Pancreas (tissue), 10 donors: ENCODE results near the gene CCDC78. TPM values are rescaled to one million over a fixed set of nuclear protein-coding genes. Genes with fewer than 3 reads are reported as not detected.

ENCODE experiments used
- ATAC-seq, 4 donors: fragments of 200-7000 bp; cut with Tn5 transposase; one replicate each; pipeline versions ENCODE4 v1.8.0 to v1.9.1; 2020; ENCODE audit warnings: mild to moderate bottlenecking in 4 of 4, moderate library complexity in 4 of 4
- DNase-seq, 6 donors: peaks; one replicate each; pipeline ENCODE4 v3.0.0-alpha.2; 2020
- FAIRE-seq: peaks from 2 replicates; lab custom pipeline; 2012; peaks lifted over from hg19 to GRCh38; lab: Jason Lieb, UNC
- H3K27ac ChIP-seq, 4 donors: fragments of 200-600 bp; sonication (generic); 1 replicate in 3 of 4; 2 replicates in 1 of 4; pipeline versions ENCODE4 v1.5.0 to v1.8.0; 2020
- H3K27me3 ChIP-seq, 4 donors: fragments of 200-600 bp; one replicate each; pipeline ENCODE4 v1.8.0; 2021
- H3K36me3 ChIP-seq, 3 donors: fragments of 200-600 bp; sonication (generic) in 1 of 3; one replicate each; pipeline versions ENCODE4 v1.5.0 to v1.8.0; 2020 to 2021
- H3K4me1 ChIP-seq, 3 donors: fragments of 200-600 bp; one replicate each; pipeline ENCODE4 v1.8.0; 2021
- H3K4me3 ChIP-seq, 4 donors: fragments of 200-600 bp; sonication (generic) in 2 of 4; one replicate each; pipeline versions ENCODE4 v1.5.0 to v1.8.0; 2020 to 2021
- H3K9me3 ChIP-seq, 4 donors: fragments of 200-600 bp; one replicate each; pipeline ENCODE4 v1.8.0; 2021
- WGBS, 2 donors: extraction: QIAGEN DNeasy Blood & Tissue Kit; methylation state at CpG; one replicate each; pipeline ENCODE4 v1.1.7; 2013; 5-methylcytosine and 5-hydroxymethylcytosine counted together
- intact Hi-C, 3 donors: fragments of 100-400 bp; cut with DNase I; formaldehyde crosslinking; loops; one replicate each; pipeline versions ENCODE4 v1.11.1 to v1.14.2; 2022
- polyA plus RNA-seq, 2 donors: library from polyadenylated mRNA; stranded (reverse); fragments of 200-250 nt; gene quantifications; one replicate each; pipeline ENCODE4 v1.2.3, GENCODE V29; 2013
- total RNA-seq, 6 donors: library from RNA; stranded (reverse); fragmentation: NEBNext Ultra II Directional in 4 of 6; extraction: Animal tissue kit (Norgen Biotek cat#: 25700) in 4 of 6; gene quantifications; one replicate each; pipeline versions ENCODE4 v1.2.1 to v1.2.4, GENCODE V29; 2021 to 2023
- TF ChIP-seq, protein P1 (sequence below), 4 donors: fragments of 200-600 bp; sonication (generic) in 3 of 4; IDR thresholded peaks; one replicate each; pipeline versions ENCODE4 v1.5.0 to v1.8.0; 2021; ENCODE audit warnings: antibody characterized with exemption in 4 of 4
- donor health status: healthy with polysubstance abuse.
- donor health status: DM: no; HTN: no; CAD: no; lungs with moderate emphysema.
- donor health status: DM: no; HTN: no; CAD: no.
- donor health status: control.
- donor health status: control.
- donor health status: Bipolar disorder and iron deficiency.
- donor health status: DM: yes; HTN: yes; CAD: no.
- donor health status: DM: no; HTN: no; CAD: no.
- donor health status: DM: no; HTN: no; CAD: no.
- donor health status: DM: yes; HTN: yes; CAD: no.

CCDC78 gene
- total and polyA plus RNA-seq, 8 donors = 0.16 to 7.7 (median 0.46) TPM

GRCh38 chr16:694863-695354 lies 31.3 kb downstream of the CCDC78 start:
- H3K9me3 ChIP-seq = no peaks in the 10 kb centered on the region
- H3K27ac ChIP-seq = no peak overlapping the region
- peaks cover 0 to 10% (median under 1%) of the 10 kb centered on the region in 4 donors for H3K27me3 ChIP-seq
- no peaks in the 10 kb centered on the region for H3K36me3 ChIP-seq
- peaks cover 0 to 19% (median 6%) of the 10 kb centered on the region in 3 donors for H3K4me1 ChIP-seq
- no peak for DNase-seq
- intact Hi-C loops = no loop called here
- FAIRE-seq = no peak
- TF ChIP-seq, protein P1, sequence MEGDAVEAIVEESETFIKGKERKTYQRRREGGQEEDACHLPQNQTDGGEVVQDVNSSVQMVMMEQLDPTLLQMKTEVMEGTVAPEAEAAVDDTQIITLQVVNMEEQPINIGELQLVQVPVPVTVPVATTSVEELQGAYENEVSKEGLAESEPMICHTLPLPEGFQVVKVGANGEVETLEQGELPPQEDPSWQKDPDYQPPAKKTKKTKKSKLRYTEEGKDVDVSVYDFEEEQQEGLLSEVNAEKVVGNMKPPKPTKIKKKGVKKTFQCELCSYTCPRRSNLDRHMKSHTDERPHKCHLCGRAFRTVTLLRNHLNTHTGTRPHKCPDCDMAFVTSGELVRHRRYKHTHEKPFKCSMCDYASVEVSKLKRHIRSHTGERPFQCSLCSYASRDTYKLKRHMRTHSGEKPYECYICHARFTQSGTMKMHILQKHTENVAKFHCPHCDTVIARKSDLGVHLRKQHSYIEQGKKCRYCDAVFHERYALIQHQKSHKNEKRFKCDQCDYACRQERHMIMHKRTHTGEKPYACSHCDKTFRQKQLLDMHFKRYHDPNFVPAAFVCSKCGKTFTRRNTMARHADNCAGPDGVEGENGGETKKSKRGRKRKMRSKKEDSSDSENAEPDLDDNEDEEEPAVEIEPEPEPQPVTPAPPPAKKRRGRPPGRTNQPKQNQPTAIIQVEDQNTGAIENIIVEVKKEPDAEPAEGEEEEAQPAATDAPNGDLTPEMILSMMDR (IDR thresholded peaks at IDR 0.05) = no peak
- ATAC-seq = no peak
- 3 to 4% methylated on average over 23 to 37 of the region's 37 CpGs for WGBS, 2 donors
- peak overlapping the region in 2 of 4 donors; percentile 15 to 19 for H3K4me3 ChIP-seq

- FAIRE-seq = no peak
- peak overlapping the region in 1 of 4 donors; percentile 19 for H3K4me3 ChIP-seq
Observed at GRCh38 chr16:694187-694862, 31.9 kb downstream of the CCDC78 start.

GRCh38 chr16:693766-694165 lies 32.5 kb downstream of the CCDC78 start:
- Histone ChIP-seq H3K9me3 (no peaks in the 10 kb centered on the region), H3K36me3 (no peaks in the 10 kb centered on the region), H3K4me3 (peak overlapping the region in 1 of 4 donors; percentile 10), H3K4me1 (peaks cover 4 to 28% (median 15%) of the 10 kb centered on the region in 3 donors), H3K27me3 (peaks cover 0 to 9% (median 0%) of the 10 kb centered on the region in 4 donors), H3K27ac (no peak overlapping the region)
- ATAC-seq = no peak
- FAIRE-seq = no peak
- TF ChIP-seq, protein P1 (IDR thresholded peaks at IDR 0.05) = no peak
- intact Hi-C loops = no loop called here
- 10 to 25% methylated on average over 26 to 37 of the region's 37 CpGs for WGBS, 2 donors
- DNase-seq = no peak

More at GRCh38 chr16:694187-694862, 31.9 kb downstream of the CCDC78 start:
- TF ChIP-seq, protein P1 (IDR thresholded peaks at IDR 0.05) = no peak
- 4 to 5% methylated on average over 36 to 64 of the region's 64 CpGs for WGBS, 2 donors
- DNase-seq (no peak), ATAC-seq (no peak)
- peaks cover 0 to 9% (median 0%) of the 10 kb centered on the region in 4 donors for H3K27me3 ChIP-seq
- H3K9me3 ChIP-seq = no peaks in the 10 kb centered on the region
- intact Hi-C loops = no loop called here
- H3K4me1 ChIP-seq = peaks cover 4 to 24% (median 10%) of the 10 kb centered on the region in 3 donors
- H3K27ac ChIP-seq = no peak overlapping the region
- no peaks in the 10 kb centered on the region for H3K36me3 ChIP-seq

- H3K27me3 ChIP-seq = peaks cover 0 to 9% (median 0%) of the 10 kb centered on the region in 4 donors
- DNase-seq (no peak), ATAC-seq (no peak), FAIRE-seq (no peak)
- intact Hi-C loops = no loop called here
- H3K36me3 ChIP-seq = no peaks in the 10 kb centered on the region
- H3K4me1 ChIP-seq = peaks cover 4 to 28% (median 15%) of the 10 kb centered on the region in 3 donors
- no peak overlapping the region for H3K4me3 ChIP-seq
- H3K27ac ChIP-seq = no peak overlapping the region
- TF ChIP-seq, protein P1 (IDR thresholded peaks at IDR 0.05) = no peak
- WGBS, 2 donors = 36 to 52% methylated on average over 21 to 22 of the region's 22 CpGs
- no peaks in the 10 kb centered on the region for H3K9me3 ChIP-seq
Observed at GRCh38 chr16:693364-693763, 32.9 kb downstream of the CCDC78 start.
